Stimulated activated CD8-positive, alpha-beta memory T cell treated with anti-CD3 and anti-CD28 coated beads, Interleukin-12 subunit alpha, Interleukin-12 subunit beta, amount 100 ng/mL, for 24 hours (primary cell): ENCODE data around the gene PRTFDC1.

Experiments used
- DNase-seq: peaks from one replicate; pipeline ENCODE4 v3.0.0-alpha.2; 2020; ENCODE audit errors: extremely low read depth

Gene PRTFDC1

DNA sequence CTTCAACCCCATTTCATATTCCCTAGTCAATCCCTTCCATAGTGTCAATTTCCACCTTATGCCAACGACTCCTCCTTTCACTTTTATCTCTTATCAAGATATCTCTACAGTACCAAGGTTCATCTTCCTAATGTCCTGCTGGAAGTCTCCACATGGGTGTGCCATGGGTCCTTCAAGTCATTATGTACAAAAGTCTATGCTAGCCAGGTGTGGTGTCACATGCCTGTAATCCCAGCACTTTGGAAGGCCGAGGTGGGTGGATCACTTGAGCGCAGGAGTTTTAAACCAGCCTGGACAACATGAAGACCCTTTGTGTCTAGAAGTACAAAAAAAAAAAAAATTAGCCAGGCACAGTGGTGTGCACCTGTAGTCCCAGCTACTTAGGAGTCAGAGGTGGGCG lies 47.6 kb downstream of the PRTFDC1 start:
- no peak for DNase-seq

DNA sequence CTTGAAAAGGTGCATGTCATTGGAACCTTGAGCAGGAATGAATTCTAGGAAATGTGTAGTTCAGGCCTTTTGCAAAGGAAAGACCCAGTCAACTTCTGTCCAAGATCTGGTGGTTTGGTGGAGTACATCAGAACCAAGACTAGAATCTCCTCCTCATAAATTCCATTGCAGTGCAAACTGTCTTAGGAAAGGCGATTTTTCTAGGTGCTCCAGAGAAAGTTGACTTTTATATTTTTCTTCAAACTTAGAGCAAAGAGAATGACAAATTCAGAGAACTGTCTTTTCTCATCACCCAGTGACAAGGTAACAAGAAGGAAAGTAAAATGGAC lies 50.0 kb downstream of the PRTFDC1 start:
- no peak for DNase-seq

DNA sequence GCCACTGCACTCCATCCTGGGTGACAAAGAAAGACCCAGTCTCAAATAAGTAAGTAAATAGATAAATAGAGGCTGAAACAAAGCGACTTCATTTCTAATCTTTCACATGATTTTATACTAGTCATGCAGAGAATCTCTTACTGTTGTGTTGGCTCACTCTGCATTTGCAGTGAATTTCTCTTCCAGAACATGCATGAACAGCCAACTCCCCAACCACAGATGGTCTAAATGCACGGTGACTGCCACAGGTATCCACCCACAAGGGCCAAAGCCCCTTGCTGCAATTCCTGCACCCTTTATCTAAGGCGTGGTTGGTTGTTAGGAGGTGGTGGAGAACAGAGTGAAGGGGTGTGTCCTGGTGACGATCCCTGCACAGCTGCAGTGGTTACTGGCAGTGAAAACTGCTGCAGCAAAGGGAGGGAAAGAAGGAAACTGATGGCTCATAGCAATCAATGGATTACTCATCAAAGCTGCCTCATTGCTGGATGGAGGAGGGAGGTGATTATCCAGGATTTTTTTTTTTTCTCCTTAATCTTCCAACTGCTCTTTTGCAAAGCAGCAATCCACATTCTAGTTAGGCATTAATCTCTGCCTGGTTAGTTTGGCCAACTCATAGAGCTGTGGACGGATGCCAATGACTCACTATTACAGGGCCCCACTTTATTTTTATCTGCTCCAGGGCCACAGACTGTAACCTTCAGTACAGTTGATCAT lies 50.6 kb downstream of the PRTFDC1 start:
- DNase-seq = no peak

DNA sequence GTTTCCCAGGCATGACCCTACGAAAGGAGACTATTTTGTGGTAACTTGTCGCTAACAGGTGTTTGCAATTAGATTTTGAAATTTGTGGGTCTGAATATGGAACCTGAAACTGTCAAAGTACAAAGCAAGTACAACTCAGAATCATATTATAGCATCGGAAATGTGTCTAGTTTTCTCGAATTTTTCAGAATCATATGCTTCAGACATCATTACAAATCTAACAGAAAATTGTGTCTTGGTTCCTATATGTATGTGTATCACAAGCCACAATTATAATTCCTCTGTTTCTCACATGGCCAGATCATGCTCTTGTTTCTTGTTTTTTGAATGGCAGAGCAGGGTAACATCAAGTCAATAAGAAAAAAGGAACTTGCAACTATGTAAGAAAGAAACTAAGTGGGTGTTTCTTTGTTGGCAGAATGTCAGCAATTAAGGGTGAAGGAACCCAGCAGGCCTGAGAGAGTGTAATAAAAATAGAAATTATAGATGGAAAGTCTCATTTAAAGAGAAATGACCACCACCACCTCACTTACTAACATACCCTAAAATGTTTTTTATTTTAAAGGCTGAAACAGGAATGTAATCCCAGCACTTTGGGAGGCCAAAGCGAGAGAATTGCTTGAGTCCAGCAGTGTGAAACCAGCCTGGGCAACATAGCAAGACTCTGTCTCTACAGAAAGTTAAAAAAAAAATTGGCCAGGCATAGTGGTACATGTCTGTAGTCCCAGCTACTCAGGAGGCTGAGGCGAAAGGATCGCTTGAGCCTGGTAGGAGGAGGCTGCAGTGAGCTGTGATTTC lies 51.3 kb downstream of the PRTFDC1 start:
- no peak for DNase-seq

DNA sequence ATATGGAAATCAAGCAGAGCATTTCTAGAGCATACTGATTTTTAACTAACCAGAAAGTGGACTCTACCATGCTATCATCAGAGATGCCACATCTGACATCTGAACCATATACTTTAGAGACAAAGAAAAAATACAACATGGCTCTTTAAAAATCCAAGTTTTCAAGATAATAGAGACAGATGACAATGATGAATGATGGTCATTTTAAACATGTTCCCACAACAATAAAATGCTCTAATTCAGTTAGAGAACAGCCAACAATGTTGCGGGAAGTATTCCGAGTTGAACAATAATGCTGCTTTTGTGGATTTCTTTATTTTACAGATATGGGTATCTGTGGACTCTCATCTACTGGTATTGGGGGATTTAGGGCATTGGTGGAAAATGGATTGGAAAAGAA lies 52.8 kb downstream of the PRTFDC1 start:
- DNase-seq = no peak

- DNase-seq = no peak
These were observed 53.9 kb downstream of the PRTFDC1 start for GRCh38 chr10:24898501-24898900.

GRCh38 chr10:24897326-24897926 lies 55.0 kb downstream of the PRTFDC1 start:
- no peak for DNase-seq

GRCh38 chr10:24894728-24895127 lies 57.7 kb downstream of the PRTFDC1 start:
- no peak for DNase-seq

- no peak for DNase-seq
These were observed 58.1 kb downstream of the PRTFDC1 start for GRCh38 chr10:24894309-24894708.

DNA sequence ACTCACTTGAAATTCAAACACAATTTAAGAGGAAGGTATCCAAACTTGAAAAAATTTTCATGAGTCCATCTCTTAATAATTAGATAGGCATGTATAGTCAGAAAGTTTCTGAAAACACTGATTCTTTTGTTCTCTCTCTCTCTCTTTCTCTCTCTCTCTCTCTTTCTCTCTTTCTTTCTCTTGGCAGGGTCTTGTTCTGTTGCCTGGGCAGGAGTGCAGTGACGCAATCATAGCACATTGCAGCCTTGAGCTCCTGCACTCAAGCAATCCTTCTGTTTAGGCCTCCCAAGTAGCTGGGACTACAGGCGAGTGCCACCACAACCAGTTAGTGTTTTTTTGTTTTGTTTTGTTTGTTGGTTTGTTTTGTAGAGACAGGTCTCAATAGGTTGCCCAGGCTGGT lies 59.3 kb downstream of the PRTFDC1 start:
- no peak for DNase-seq

DNA sequence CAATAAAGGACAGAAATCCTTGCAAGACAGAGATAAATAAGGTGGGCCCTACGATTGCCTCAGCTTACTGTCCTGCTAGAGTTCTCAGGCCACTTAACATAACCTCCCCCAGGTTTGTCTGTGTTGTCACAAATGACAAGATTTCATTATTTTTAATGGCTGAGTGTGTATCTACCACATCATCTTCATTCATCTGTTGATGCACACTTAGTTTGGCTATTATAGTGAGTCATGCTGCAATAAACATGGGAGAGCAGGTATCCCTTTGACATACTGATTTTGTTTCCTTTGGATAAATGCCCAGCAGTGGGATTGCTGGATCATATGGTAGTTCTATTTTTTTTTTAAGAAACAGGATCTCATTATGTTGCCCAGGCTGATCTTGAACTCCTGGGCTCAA lies 60.6 kb downstream of the PRTFDC1 start:
- DNase-seq = no peak

- no peak for DNase-seq
These were observed 62.8 kb downstream of the PRTFDC1 start for GRCh38 chr10:24889639-24890038.

- no peak for DNase-seq
These were observed 64.6 kb downstream of the PRTFDC1 start for GRCh38 chr10:24887855-24888231.

- no peak for DNase-seq
These were observed 66.1 kb downstream of the PRTFDC1 start for GRCh38 chr10:24886290-24886680.

GRCh38 chr10:24885551-24886289 lies 66.7 kb downstream of the PRTFDC1 start:
- DNase-seq = no peak

- no peak for DNase-seq
These were observed 67.6 kb downstream of the PRTFDC1 start for GRCh38 chr10:24884793-24885192.

DNA sequence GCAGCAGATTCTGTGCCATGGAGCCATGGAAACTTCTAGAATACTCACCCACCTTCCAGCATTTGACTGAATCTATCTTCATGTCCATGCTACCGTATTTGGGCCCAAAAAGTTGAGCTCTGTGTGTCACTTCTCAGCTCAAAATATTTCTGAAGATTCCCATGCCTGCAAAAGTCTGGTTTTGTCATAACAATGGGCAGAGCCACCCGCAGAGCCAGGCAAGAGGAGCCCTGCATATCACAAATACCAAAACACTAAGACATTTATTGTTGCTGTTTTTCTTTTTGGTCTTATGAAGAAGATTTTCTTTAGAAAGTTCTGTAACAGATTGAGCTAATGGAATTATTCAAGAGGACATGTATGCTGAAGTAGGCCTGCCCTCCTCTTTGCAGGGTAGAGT lies 68.1 kb downstream of the PRTFDC1 start:
- no peak for DNase-seq

DNA sequence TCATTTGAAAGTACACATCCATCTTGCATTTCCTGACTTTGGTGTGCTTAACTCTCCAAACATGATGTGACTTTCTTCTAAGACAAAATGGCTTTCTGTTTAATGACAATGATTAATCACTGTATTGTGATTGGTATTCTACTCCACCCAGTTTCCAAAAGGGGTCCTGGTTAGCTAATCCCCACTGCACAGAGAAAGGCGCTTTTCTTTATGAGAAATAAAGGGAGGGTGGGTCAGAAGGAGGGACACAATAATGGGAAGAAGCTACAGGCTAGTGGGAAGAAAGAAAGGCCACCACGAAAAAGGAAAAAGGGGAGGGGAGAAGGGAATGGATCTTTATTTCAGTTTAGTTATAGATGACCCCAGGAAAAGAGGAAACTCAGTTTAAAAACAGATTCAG lies 69.2 kb downstream of the PRTFDC1 start:
- DNase-seq = no peak

GRCh38 chr10:24882047-24882698 lies 70.2 kb downstream of the PRTFDC1 start:
- DNase-seq = no peak

DNA sequence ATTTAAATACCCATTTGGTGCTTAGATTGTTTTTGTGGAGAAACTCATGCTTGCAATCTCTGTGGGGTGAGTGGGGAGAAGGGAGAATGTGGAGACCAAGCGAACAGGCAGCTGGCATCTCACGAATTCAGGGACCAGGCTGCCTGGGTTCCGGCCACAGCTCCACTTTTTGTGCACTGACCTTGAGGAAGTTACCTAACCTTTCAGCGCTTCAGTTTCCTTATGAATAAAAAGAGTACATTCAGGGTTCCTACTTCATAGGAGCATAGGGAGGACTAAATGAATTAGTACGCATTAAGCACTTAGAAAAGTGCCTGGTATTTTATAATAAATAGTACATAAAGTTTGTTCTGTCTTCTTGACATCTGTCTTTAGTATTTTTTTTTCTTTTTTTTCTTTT lies 72.5 kb downstream of the PRTFDC1 start:
- no peak for DNase-seq

DNA sequence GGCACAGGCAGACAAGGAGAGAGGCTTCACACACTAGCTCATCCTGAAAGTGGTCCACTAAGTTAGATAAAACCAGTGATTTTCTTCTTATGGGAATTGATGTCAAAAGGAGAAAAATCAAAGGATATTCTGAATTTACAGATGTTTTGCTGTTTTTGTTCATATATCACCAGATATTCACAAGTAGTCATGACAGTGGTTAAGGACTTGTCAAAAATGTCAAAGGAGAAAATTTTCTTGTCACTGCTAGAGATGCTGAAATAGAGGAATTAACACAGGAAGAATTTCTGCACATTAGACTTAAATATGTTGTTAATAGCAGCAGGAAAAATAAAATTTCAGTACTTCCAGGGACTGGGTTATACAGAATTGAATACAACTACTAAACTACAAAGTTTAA lies 78.3 kb downstream of the PRTFDC1 start:
- DNase-seq = no peak

- no peak for DNase-seq
These were observed 79.1 kb downstream of the PRTFDC1 start for GRCh38 chr10:24873281-24873683.
